ENCODE results near the gene ATXN7.

The ATXN7 gene

GRCh38 chr3:63863150-63864007, at the start of gene ATXN7, which contains the start of gene THOC7:
Gene ATXN7, plus strand, starts transcription at chr3:63863867. Its CDS starts 48,732 bp downstream, at chr3:63912599.
Gene THOC7, minus strand, starts transcription at chr3:63863805. Its CDS starts 15 bp downstream, at chr3:63863790.
- DNase-seq: peak; percentile 59

- no peak for DNase-seq
These were observed 49.4 kb upstream of the ATXN7 start for GRCh38 chr3:63814237-63814636.

- no peak for DNase-seq
These were observed 46.4 kb upstream of the ATXN7 start for GRCh38 chr3:63817225-63817624.

- peak; percentile 70 for DNase-seq
These were observed 45.2 kb upstream of the ATXN7 start for GRCh38 chr3:63818282-63819150.

- DNase-seq: no peak
These were observed 44.6 kb upstream of the ATXN7 start, which contains the start of gene C3orf49 for GRCh38 chr3:63819151-63819398. Gene C3orf49, plus strand, starts transcription at chr3:63819299. Its CDS starts 173 bp downstream, at chr3:63819472.

GRCh38 chr3:63824309-63824708, 39.4 kb upstream of the ATXN7 start:
- DNase-seq: no peak

- no peak for DNase-seq
These were observed 33.1 kb upstream of the ATXN7 start for GRCh38 chr3:63830526-63830925.

GRCh38 chr3:63832395-63832794, 31.3 kb upstream of the ATXN7 start:
- no peak for DNase-seq

GRCh38 chr3:63841704-63842103, 22.0 kb upstream of the ATXN7 start:
- no peak for DNase-seq

- no peak for DNase-seq
These were observed 21.5 kb upstream of the ATXN7 start for GRCh38 chr3:63842127-63842526.

GRCh38 chr3:63845215-63845614, 18.5 kb upstream of the ATXN7 start:
- DNase-seq: no peak

GRCh38 chr3:63847718-63848450, 15.8 kb upstream of the ATXN7 start:
- DNase-seq: no peak

- DNase-seq: no peak
These were observed 14.5 kb upstream of the ATXN7 start for GRCh38 chr3:63849175-63849574.

- no peak for DNase-seq
These were observed 12.4 kb upstream of the ATXN7 start for GRCh38 chr3:63851287-63851686.

GRCh38 chr3:63853106-63853505, 10.6 kb upstream of the ATXN7 start:
- DNase-seq: no peak

GRCh38 chr3:63855333-63855940, 8.2 kb upstream of the ATXN7 start:
- no peak for DNase-seq

- DNase-seq: no peak
These were observed 6.4 kb upstream of the ATXN7 start for GRCh38 chr3:63857311-63857710.

GRCh38 chr3:63860776-63861175, 2.9 kb upstream of the ATXN7 start:
- DNase-seq: no peak

GRCh38 chr3:63861306-63861705, 2.4 kb upstream of the ATXN7 start:
- DNase-seq: no peak

- peak; percentile 15 for DNase-seq
These were observed 890 bp upstream of the ATXN7 start for GRCh38 chr3:63862804-63863149.

GRCh38 chr3:63864008-63864964, 619 bp downstream of the ATXN7 start:
- peak; percentile 36 for DNase-seq

GRCh38 chr3:63864965-63865327, 1.3 kb downstream of the ATXN7 start:
- DNase-seq: no peak
